ENCODE results near the gene MAGI3.
"Not testable (repeated sequence)": the region's sequence is repeated elsewhere in the genome, so short reads cannot be mapped to it uniquely, and the experiment has no call there.

MAGI3 gene

GRCh38 chr1:113536182-113536780 is 146.0 kb downstream of the MAGI3 start:
- no peak for TF ChIP-seq ZNF274 (IDR thresholded peaks at IDR 0.05; ENCODE audit: low read depth, low read length)
- no peak overlapping the region for H3K4me3 ChIP-seq (ENCODE audit: low read length)

GRCh38 chr1:113538225-113538624 is 147.9 kb downstream of the MAGI3 start:
- H3K4me3 ChIP-seq (ENCODE audit: low read length), result no peak overlapping the region
- TF ChIP-seq ZNF274 (IDR thresholded peaks at IDR 0.05; ENCODE audit: low read depth, low read length), result no peak

GRCh38 chr1:113540335-113540734 is 150.0 kb downstream of the MAGI3 start:
- TF ChIP-seq ZNF274 (IDR thresholded peaks at IDR 0.05; ENCODE audit: low read depth, low read length), result no peak
- no peak overlapping the region for H3K4me3 ChIP-seq (ENCODE audit: low read length)

GRCh38 chr1:113541106-113541505 is 150.8 kb downstream of the MAGI3 start:
- no peak overlapping the region for H3K4me3 ChIP-seq (ENCODE audit: low read length)
- no peak for TF ChIP-seq ZNF274 (IDR thresholded peaks at IDR 0.05; ENCODE audit: low read depth, low read length)

DNA sequence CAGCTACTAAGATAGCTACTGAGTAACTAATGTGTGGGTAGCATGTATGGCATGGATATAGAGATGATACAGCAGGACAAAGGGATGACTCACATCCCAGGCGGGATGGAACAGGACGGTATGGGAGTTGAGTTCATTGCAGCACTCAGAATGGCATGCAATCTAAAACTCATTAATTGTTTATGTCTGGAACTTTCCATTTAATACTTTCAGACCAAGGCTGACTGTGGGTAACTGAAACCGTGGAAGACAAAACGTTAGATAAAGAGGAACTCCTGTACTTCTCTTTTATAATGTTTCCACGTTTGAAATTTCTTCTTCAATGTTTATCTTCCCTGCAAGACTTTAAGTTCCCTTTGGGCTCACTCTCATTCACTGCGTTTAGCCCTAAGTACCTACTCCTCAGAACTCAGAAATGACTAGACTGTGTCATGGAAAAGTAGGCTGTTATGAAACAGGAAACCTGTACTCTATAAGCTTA is 151.9 kb downstream of the MAGI3 start:
- no peak for TF ChIP-seq ZNF274 (IDR thresholded peaks at IDR 0.05; ENCODE audit: low read depth, low read length)
- no peak overlapping the region for H3K4me3 ChIP-seq (ENCODE audit: low read length)

- no peak for TF ChIP-seq ZNF274 (IDR thresholded peaks at IDR 0.05; ENCODE audit: low read depth, low read length)
- H3K4me3 ChIP-seq (ENCODE audit: low read length), result no peak overlapping the region
These were observed 152.8 kb downstream of the MAGI3 start for GRCh38 chr1:113543110-113543509.

DNA sequence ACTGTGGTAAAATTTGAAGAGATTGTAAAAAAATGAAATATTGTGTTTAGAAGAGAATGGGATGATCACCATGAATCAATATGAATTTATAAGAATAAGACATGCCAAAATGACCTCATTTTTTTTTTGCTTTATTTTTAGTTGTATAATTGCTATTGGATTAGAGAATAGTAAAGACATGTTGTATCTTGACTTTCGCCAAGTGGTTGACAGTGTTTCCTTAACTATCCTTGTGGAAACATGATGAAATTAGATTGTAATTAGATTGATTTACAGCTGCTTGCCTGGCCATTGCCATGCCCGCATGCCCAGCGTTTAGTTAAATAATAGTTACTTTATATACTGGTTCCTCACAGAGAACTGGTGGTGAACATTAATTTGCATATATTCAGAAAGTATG is 154.9 kb downstream of the MAGI3 start:
- no peak overlapping the region for H3K4me3 ChIP-seq (ENCODE audit: low read length)
- no peak for TF ChIP-seq ZNF274 (IDR thresholded peaks at IDR 0.05; ENCODE audit: low read depth, low read length)

DNA sequence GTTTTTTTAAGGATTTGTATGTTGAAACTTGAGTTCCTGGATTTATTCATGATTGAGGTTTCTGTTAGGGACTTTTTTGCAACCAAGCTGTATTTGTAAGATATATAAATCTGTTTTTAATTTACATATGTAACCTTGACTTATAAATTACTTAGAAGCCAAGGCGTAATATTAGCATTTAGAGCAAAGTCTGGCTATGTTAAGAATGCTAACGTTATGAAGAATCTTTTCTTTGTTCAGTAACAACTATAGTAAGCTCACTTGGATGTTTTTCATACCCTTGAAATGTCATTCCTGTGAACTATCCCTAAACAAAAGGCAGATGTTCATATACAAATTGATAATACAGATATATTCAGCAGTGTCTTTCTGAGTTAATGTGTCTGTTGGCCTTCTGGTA is 155.3 kb downstream of the MAGI3 start:
- H3K4me3 ChIP-seq (ENCODE audit: low read length), result no peak overlapping the region
- TF ChIP-seq ZNF274 (IDR thresholded peaks at IDR 0.05; ENCODE audit: low read depth, low read length), result no peak

DNA sequence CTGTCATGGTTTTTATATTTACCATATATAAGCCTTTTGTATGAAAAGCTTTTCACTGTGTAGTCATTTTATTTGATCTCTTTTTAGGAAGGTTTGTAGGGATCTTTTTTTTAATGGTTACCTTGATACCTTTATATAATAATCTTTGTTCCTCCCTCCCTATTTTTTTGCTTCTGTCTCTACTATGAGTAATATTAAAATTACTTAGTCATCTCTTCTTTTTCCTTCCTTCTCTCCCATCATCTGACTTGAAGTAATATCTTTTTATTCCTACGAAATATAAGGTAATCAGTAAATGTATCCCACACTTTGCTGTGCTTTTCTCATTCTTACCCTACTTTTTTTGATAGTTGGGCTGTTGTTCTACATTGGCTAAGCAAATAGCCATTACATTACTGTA is 161.4 kb downstream of the MAGI3 start:
- no peak overlapping the region for H3K4me3 ChIP-seq (ENCODE audit: low read length)
- no peak for TF ChIP-seq ZNF274 (IDR thresholded peaks at IDR 0.05; ENCODE audit: low read depth, low read length)

- H3K4me3 ChIP-seq (ENCODE audit: low read length), result no peak overlapping the region
- TF ChIP-seq ZNF274 (IDR thresholded peaks at IDR 0.05; ENCODE audit: low read depth, low read length), result no peak
These were observed 161.9 kb downstream of the MAGI3 start for GRCh38 chr1:113552244-113552643.

DNA sequence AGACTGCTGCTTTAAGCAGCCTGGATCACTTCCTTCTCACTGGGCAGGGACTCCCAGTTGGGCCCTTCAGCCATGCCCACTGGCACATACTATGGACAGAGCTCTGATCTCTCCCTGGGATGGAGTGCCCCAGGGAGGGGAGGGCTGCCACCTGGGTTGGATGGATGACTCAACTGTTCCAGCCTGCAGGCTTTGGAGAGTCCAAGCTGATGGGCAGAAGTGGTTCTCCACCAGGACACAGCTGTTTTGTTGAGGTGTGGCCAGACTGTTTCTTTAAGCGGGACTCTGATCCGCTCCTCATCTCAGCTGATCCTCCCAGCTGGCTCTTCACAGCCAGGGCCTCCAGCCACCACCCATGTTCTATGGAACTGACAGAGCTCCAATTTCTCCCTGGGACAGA is 166.9 kb downstream of the MAGI3 start:
- H3K4me3 ChIP-seq (ENCODE audit: low read length), result no peak overlapping the region
- no peak for TF ChIP-seq ZNF274 (IDR thresholded peaks at IDR 0.05; ENCODE audit: low read depth, low read length)

GRCh38 chr1:113565621-113566020 is 175.3 kb downstream of the MAGI3 start:
- H3K4me3 ChIP-seq (ENCODE audit: low read length), result no peak overlapping the region
- no peak for TF ChIP-seq ZNF274 (IDR thresholded peaks at IDR 0.05; ENCODE audit: low read depth, low read length)

- TF ChIP-seq ZNF274 (IDR thresholded peaks at IDR 0.05; ENCODE audit: low read depth, low read length), result no peak
- no peak overlapping the region for H3K4me3 ChIP-seq (ENCODE audit: low read length)
These were observed 177.1 kb downstream of the MAGI3 start for GRCh38 chr1:113567427-113567826.

DNA sequence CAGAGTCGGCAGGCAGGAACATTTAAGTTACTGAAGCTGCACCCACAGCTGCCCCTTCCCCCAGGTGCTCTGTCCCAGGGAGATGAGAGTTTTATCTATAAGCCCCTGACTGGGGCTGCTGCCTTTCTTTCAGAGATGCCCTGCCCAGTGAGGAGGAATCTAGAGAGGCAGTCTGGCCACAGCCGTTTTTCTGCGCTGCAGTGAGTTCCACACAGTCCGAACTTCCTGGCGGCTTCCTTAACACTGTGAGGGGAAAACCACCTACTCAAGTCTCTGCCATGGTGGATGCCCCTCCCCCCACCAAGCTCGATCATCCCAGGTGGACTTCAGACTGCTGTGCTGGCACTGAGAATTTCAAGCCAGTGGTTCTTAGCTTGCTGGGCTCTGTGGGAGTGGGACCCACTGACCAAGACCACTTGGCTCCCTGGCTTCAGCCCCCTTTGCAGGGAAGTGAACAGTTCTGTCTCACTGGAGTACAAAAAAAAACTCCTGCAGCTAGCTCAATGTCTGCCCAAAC is 185.5 kb downstream of the MAGI3 start:
- H3K4me3 ChIP-seq (ENCODE audit: low read length), result not testable (repeated sequence)

GRCh38 chr1:113576271-113576670 is 186.0 kb downstream of the MAGI3 start:
- H3K4me3 ChIP-seq (ENCODE audit: low read length), result no peak overlapping the region
- TF ChIP-seq ZNF274 (IDR thresholded peaks at IDR 0.05; ENCODE audit: low read depth, low read length), result no peak
